ENCODE results near the gene TMEM81. TPM values are rescaled to one million over a fixed set of nuclear protein-coding genes. Genes with fewer than 3 reads are reported as not detected.

The TMEM81 gene
- polyA plus RNA-seq, 1 experiment = 1.5 TPM

GRCh38 chr1:205066141-205066818 is 18.0 kb downstream of the TMEM81 start:
- ChIA-PET POLR2A (no interaction called here), CTCF (interaction anchor here (1.2 to 1.5 kb wide), 3 partner anchors 74 to 259 kb away, joined by 3 to 6 read pairs (median 6); no protein-coding TSS in a partner anchor)
- peak; percentile 19; the same call in 1 of the 2 replicates for TF ChIP-seq CTCF (IDR thresholded peaks at IDR 0.05; ENCODE audit: insufficient read depth, low read depth, low read length)
- DNase-seq (ENCODE audit: low read depth) = no peak
- Histone ChIP-seq H3K36me3 (ENCODE audit: control insufficient read depth, insufficient read depth, low read length) (no peaks in the 10 kb centered on the region), H3K27me3 (ENCODE audit: control insufficient read depth, insufficient read depth, low read length) (no peaks in the 10 kb centered on the region; the same call in none of the 2 replicates), H3K4me3 (ENCODE audit: low read depth, low read length) (no peak overlapping the region)

- H3K27me3 ChIP-seq (ENCODE audit: control insufficient read depth, insufficient read depth, low read length) = no peaks in the 10 kb centered on the region; the same call in none of the 2 replicates
- TF ChIP-seq CTCF (IDR thresholded peaks at IDR 0.05; ENCODE audit: insufficient read depth, low read depth, low read length) = no peak
- CTCF ChIA-PET = interaction anchor here (1.2 to 1.5 kb wide), 3 partner anchors 74 to 258 kb away, joined by 3 to 6 read pairs (median 6); no protein-coding TSS in a partner anchor
- no peaks in the 10 kb centered on the region for H3K36me3 ChIP-seq (ENCODE audit: control insufficient read depth, insufficient read depth, low read length)
- POLR2A ChIA-PET = no interaction called here
- no peak overlapping the region for H3K4me3 ChIP-seq (ENCODE audit: low read depth, low read length)
- DNase-seq (ENCODE audit: low read depth) = no peak
These were observed 18.6 kb downstream of the TMEM81 start for GRCh38 chr1:205065666-205066065.

GRCh38 chr1:205064741-205065316 is 19.4 kb downstream of the TMEM81 start:
- CTCF ChIA-PET = no interaction called here

GRCh38 chr1:205064301-205064700 is 20.0 kb downstream of the TMEM81 start:
- Histone ChIP-seq H3K36me3 (ENCODE audit: control insufficient read depth, insufficient read depth, low read length) (no peaks in the 10 kb centered on the region), H3K27me3 (ENCODE audit: control insufficient read depth, insufficient read depth, low read length) (no peaks in the 10 kb centered on the region; the same call in none of the 2 replicates), H3K4me3 (ENCODE audit: low read depth, low read length) (no peak overlapping the region)
- POLR2A ChIA-PET = no interaction called here
- no peak for DNase-seq (ENCODE audit: low read depth)
- no peak for TF ChIP-seq CTCF (IDR thresholded peaks at IDR 0.05; ENCODE audit: insufficient read depth, low read depth, low read length)
- CTCF ChIA-PET = interaction anchor here (2.2 to 4.2 kb wide), 3 partner anchors 50 to 257 kb away, joined by 10 to 116 read pairs (median 16); no protein-coding TSS in a partner anchor

More at GRCh38 chr1:205064741-205065316, 19.4 kb downstream of the TMEM81 start:
- Histone ChIP-seq H3K36me3 (ENCODE audit: control insufficient read depth, insufficient read depth, low read length) (no peaks in the 10 kb centered on the region), H3K27me3 (ENCODE audit: control insufficient read depth, insufficient read depth, low read length) (no peaks in the 10 kb centered on the region; the same call in none of the 2 replicates), H3K4me3 (ENCODE audit: low read depth, low read length) (no peak overlapping the region)
- no peak for DNase-seq (ENCODE audit: low read depth)
- POLR2A ChIA-PET = no interaction called here
- no peak for TF ChIP-seq CTCF (IDR thresholded peaks at IDR 0.05; ENCODE audit: insufficient read depth, low read depth, low read length)

GRCh38 chr1:205062895-205063294 is 21.4 kb downstream of the TMEM81 start:
- DNase-seq (ENCODE audit: low read depth) = no peak
- H3K36me3 ChIP-seq (ENCODE audit: control insufficient read depth, insufficient read depth, low read length) = no peaks in the 10 kb centered on the region
- TF ChIP-seq CTCF (IDR thresholded peaks at IDR 0.05; ENCODE audit: insufficient read depth, low read depth, low read length) = no peak
- ChIA-PET POLR2A (no interaction called here), CTCF (interaction anchor here (1.0 to 4.9 kb wide), 17 partner anchors 8 to 256 kb away, joined by 3 to 116 read pairs (median 12); no protein-coding TSS in a partner anchor)
- no peaks in the 10 kb centered on the region; the same call in none of the 2 replicates for H3K27me3 ChIP-seq (ENCODE audit: control insufficient read depth, insufficient read depth, low read length)
- H3K4me3 ChIP-seq (ENCODE audit: low read depth, low read length) = no peak overlapping the region

Measured in BJ (cell line).